Ovary (tissue), 9 donors: Measurements from ENCODE around the gene AHRR. TPM values are rescaled to one million over a fixed set of nuclear protein-coding genes. Genes with fewer than 3 reads are reported as not detected.

Source experiments
- DNase-seq, 5 donors: peaks; one replicate each; pipeline ENCODE4 v3.0.0-alpha.2; 2019 to 2020
- H3K27ac ChIP-seq, 2 donors: fragments of 200-600 bp; one replicate each; pipeline versions ENCODE4 v1.5.1 to v1.8.0; 2019 to 2022
- H3K27me3 ChIP-seq: fragments of 200-600 bp; one replicate; pipeline ENCODE4 v1.8.0; 2022
- H3K36me3 ChIP-seq: fragments of 200-600 bp; sonication (generic); one replicate; pipeline ENCODE4 v1.5.1; 2019
- H3K4me1 ChIP-seq: one replicate; pipeline ENCODE4 v1.8.1; 2013; ENCODE audit warnings: mild to moderate bottlenecking, moderate library complexity; ENCODE audit not compliant: insufficient read depth
- H3K4me3 ChIP-seq: fragments of 200-600 bp; sonication (generic); one replicate; pipeline ENCODE4 v1.5.1; 2017
- H3K9me3 ChIP-seq, 2 donors: fragments of 200-600 bp in 1 of 2; sonication (generic) in 1 of 2; one replicate each; pipeline versions ENCODE4 v1.5.1 to v1.8.1; 2013 to 2019; ENCODE audit warnings: mild to moderate bottlenecking in 1 of 2, moderate library complexity in 1 of 2
- CTCF ChIP-seq, 3 donors: fragments of 450-650 bp in 2 of 3; fragments of 200-600 bp in 1 of 3; IDR thresholded peaks; one replicate each; pipeline versions ENCODE4 v1.5.1 to v1.8.0; 2016 to 2022; ENCODE audit warnings: antibody characterized with exemption in 3 of 3, mild to moderate bottlenecking in 1 of 3
- EP300 ChIP-seq: sonication (generic); formaldehyde crosslinking; IDR thresholded peaks from one replicate; pipeline ENCODE4 v1.6.1; 2017; ENCODE audit warnings: antibody characterized with exemption
- POLR2A ChIP-seq: fragments of 450-650 bp; IDR thresholded peaks from one replicate; pipeline ENCODE4 v1.6.1; 2017; ENCODE audit warnings: antibody characterized with exemption, mild to moderate bottlenecking, moderate library complexity
- WGBS, 3 donors: extraction: QIAGEN DNeasy Blood & Tissue Kit in 1 of 3; methylation state at CpG; one replicate each; pipeline versions ENCODE4 v1.1.5 to v1.1.7; 2013 to 2017; 5-methylcytosine and 5-hydroxymethylcytosine counted together
- intact Hi-C, 4 donors: fragments of 100-400 bp; cut with DNase I; formaldehyde crosslinking; loops; one replicate each; pipeline versions ENCODE4 v1.11.0 to v1.15.1; 2022 to 2023
- polyA plus RNA-seq, 2 donors: library from polyadenylated mRNA; stranded (reverse); fragments of 200-250 nt in 1 of 2; fragments of 350-450 nt in 1 of 2; fragmentation: Illumina TruSeq in 1 of 2; extraction: RNeasy Lipid Tissue Mini Kit (QIAGEN cat#74804) in 1 of 2; gene quantifications; one replicate each; pipeline ENCODE4 v1.2.3, GENCODE V29; 2013 to 2014
- total RNA-seq, 7 donors: library from RNA; depleted of rRNA in 2 of 7; stranded (reverse); fragments of >200 nt in 2 of 7; fragmentation: NEBNext Ultra II Directional in 3 of 7; extraction: Animal tissue kit (Norgen Biotek cat#: 25700) in 3 of 7; gene quantifications; one replicate each; pipeline versions ENCODE4 v1.1.0 to v1.2.4, GENCODE V29; 2016 to 2023
- donor health status: DM: no; HTN: no; CAD: no; lungs with moderate emphysema.
- donor health status: DM: no; HTN: no; CAD: no.
- donor health status: Bipolar disorder and iron deficiency.
- donor health status: DM: yes; HTN: yes; CAD: no.
- donor health status: DM: no; HTN: no; CAD: no.
- donor health status: DM: yes; HTN: yes; CAD: no.

The AHRR gene
- total and polyA plus RNA-seq, 9 donors: 0.72 to 14.9 (median 2.0) TPM

GRCh38 chr5:429453-430188 is 108.1 kb downstream of the AHRR start:
- DNase-seq: peak in 4 of 5 donors; percentile 50 to 76 (median 70)
- intact Hi-C loops: no loop called here

GRCh38 chr5:430214-430925 is 108.9 kb downstream of the AHRR start:
- 64 to 78% (median 76%) methylated on average over 25 of the region's 25 CpGs for WGBS, 3 donors
- no peaks in the 10 kb centered on the region for H3K9me3 ChIP-seq

More at GRCh38 chr5:429453-430188, 108.1 kb downstream of the AHRR start:
- Histone ChIP-seq H3K4me3 (no peak overlapping the region), H3K4me1 (peaks cover 4% of the 10 kb centered on the region), H3K27ac (no peak overlapping the region), H3K36me3 (no peaks in the 10 kb centered on the region), H3K27me3 (no peaks in the 10 kb centered on the region), H3K9me3 (no peaks in the 10 kb centered on the region)
- no peak for TF ChIP-seq POLR2A
- no peak for TF ChIP-seq EP300
- TF ChIP-seq CTCF (IDR thresholded peaks at IDR 0.05): no peak
- WGBS, 3 donors: 35 to 44% (median 41%) methylated on average over 33 to 35 of the region's 35 CpGs

GRCh38 chr5:431001-431710 is 109.6 kb downstream of the AHRR start:
- peaks cover 4% of the 10 kb centered on the region for H3K4me1 ChIP-seq
- intact Hi-C loops: no loop called here
- no peak overlapping the region for H3K27ac ChIP-seq
- WGBS, 3 donors: 56 to 74% (median 69%) methylated on average over 18 of the region's 18 CpGs
- H3K4me3 ChIP-seq: no peak overlapping the region
- peak in 1 of 3 donors; percentile 40 for TF ChIP-seq CTCF (IDR thresholded peaks at IDR 0.05)
- TF ChIP-seq EP300: no peak
- TF ChIP-seq POLR2A: no peak
- no peaks in the 10 kb centered on the region for H3K9me3 ChIP-seq
- no peaks in the 10 kb centered on the region for H3K27me3 ChIP-seq
- peak in 1 of 5 donors; percentile 57 for DNase-seq
- no peaks in the 10 kb centered on the region for H3K36me3 ChIP-seq

More at GRCh38 chr5:430214-430925, 108.9 kb downstream of the AHRR start:
- intact Hi-C loops: no loop called here
- TF ChIP-seq EP300: no peak
- TF ChIP-seq CTCF (IDR thresholded peaks at IDR 0.05): no peak
- no peak for TF ChIP-seq POLR2A
- Histone ChIP-seq H3K4me3 (no peak overlapping the region), H3K4me1 (peaks cover 4% of the 10 kb centered on the region), H3K36me3 (no peaks in the 10 kb centered on the region), H3K27me3 (no peaks in the 10 kb centered on the region), H3K27ac (no peak overlapping the region)
- no peak for DNase-seq

GRCh38 chr5:431711-432050 is 110.2 kb downstream of the AHRR start:
- Histone ChIP-seq H3K4me1 (peaks cover 4% of the 10 kb centered on the region), H3K27me3 (no peaks in the 10 kb centered on the region), H3K27ac (no peak overlapping the region), H3K9me3 (no peaks in the 10 kb centered on the region), H3K36me3 (no peaks in the 10 kb centered on the region), H3K4me3 (no peak overlapping the region)
- no peak for DNase-seq
- intact Hi-C loops: no loop called here
- WGBS, 3 donors: 94 to 96% (median 95%) methylated on average over 4 of the region's 4 CpGs
- TF ChIP-seq POLR2A (no peak), EP300 (no peak), CTCF (IDR thresholded peaks at IDR 0.05) (no peak)
